Heart left ventricle (tissue), 13 donors: ENCODE data around the gene SCRN2.

Experiments used
- CTCF ChIP-seq, 12 donors: fragments of 200-600 bp; sonication (generic) in 4 of 12; IDR thresholded peaks; one replicate each; pipeline versions ENCODE4 v1.5.0 to v1.8.0; 2018 to 2022; ENCODE audit warnings: antibody characterized with exemption in 12 of 12, mild to moderate bottlenecking in 5 of 12
- POLR2A ChIP-seq, 2 donors: fragments of 450-650 bp; IDR thresholded peaks; one replicate each; pipeline ENCODE4 v1.6.1; 2017; ENCODE audit warnings: antibody characterized with exemption in 2 of 2, mild to moderate bottlenecking in 2 of 2, moderate library complexity in 2 of 2
- donor health status: ischemic (EF 13 %, LVEDD 7.1; RV severe dilation, severe dysfunction).
- donor health status: DM: no; HTN: yes; CAD: no.
- donor health status: DM: no; HTN: no; CAD: no.
- donor health status: ischemic (EF 25% LVEDD 6.9; RV normal size, moderate dysfunction).
- donor health status: ischemic (EF 25% LVEDD 5.7; RV mildly dilated, moderate dysfunction).
- donor health status: ischemic (EF 35%, LVEDD 5.7; RV mildly dilated, moderate dysfunction).
- donor health status: nonischemic (EF 11% LVEDD 7.7; RV severe dilation, severe dysfunction).
- donor health status: DM: yes; HTN: yes; CAD: no.
- donor health status: PGD.
- donor health status: ischemic (EF 29% LVEDD 5.4; RV normal size, mild dysfunction).
- donor health status: nonischemic (EF 23%, LVEDD 6.1; RV moderate dilation, normal function).

- no peak for TF ChIP-seq CTCF (IDR thresholded peaks at IDR 0.05)
- no peak for TF ChIP-seq POLR2A (IDR thresholded peaks at IDR 0.05)
These were observed 34.8 kb downstream of the SCRN2 start for GRCh38 chr17:47806026-47806912.
